Left lung (tissue), 10 donors: ENCODE results near the gene PAX2. TPM values are rescaled to one million over a fixed set of nuclear protein-coding genes. Genes with fewer than 3 reads are reported as not detected.

Experiments
- ATAC-seq: fragments of 200-7000 bp; cut with Tn5 transposase; one replicate; pipeline ENCODE4 v1.9.1; 2020; ENCODE audit warnings: moderate library complexity
- DNase-seq, 4 donors: peaks; one replicate each; pipeline ENCODE4 v3.0.0-alpha.2; 2013 to 2020
- H3K27ac ChIP-seq, 2 donors: fragments of 200-600 bp; sonication (generic) in 1 of 2; one replicate each; pipeline versions ENCODE4 v1.5.0 to v1.8.0; 2020 to 2021
- H3K27me3 ChIP-seq, 2 donors: fragments of 200-600 bp; sonication (generic) in 1 of 2; one replicate each; pipeline versions ENCODE4 v1.5.0 to v1.8.0; 2020 to 2021
- H3K36me3 ChIP-seq, 2 donors: fragments of 200-600 bp; sonication (generic) in 1 of 2; one replicate each; pipeline versions ENCODE4 v1.5.0 to v1.8.0; 2020 to 2021
- H3K4me1 ChIP-seq, 2 donors: fragments of 200-600 bp; one replicate each; pipeline ENCODE4 v1.8.0; 2021
- H3K4me3 ChIP-seq, 2 donors: fragments of 200-600 bp; sonication (generic) in 1 of 2; one replicate each; pipeline versions ENCODE4 v1.5.0 to v1.8.0; 2020 to 2021; ENCODE audit warnings: mild to moderate bottlenecking in 1 of 2
- H3K9me3 ChIP-seq, 2 donors: fragments of 200-600 bp; sonication (generic) in 1 of 2; one replicate each; pipeline versions ENCODE4 v1.5.0 to v1.8.0; 2020 to 2021
- CTCF ChIP-seq, 2 donors: fragments of 200-600 bp; sonication (generic) in 1 of 2; IDR thresholded peaks; one replicate each; pipeline versions ENCODE4 v1.5.0 to v1.8.0; 2021; ENCODE audit warnings: antibody characterized with exemption in 2 of 2
- intact Hi-C, 2 donors: fragments of 100-400 bp; cut with DNase I; formaldehyde crosslinking; loops; one replicate each; pipeline versions ENCODE4 v1.11.2 to v1.14.2; 2022
- polyA plus RNA-seq, 6 donors: library from polyadenylated mRNA; unstranded; fragments of 120-200 nt; gene quantifications; one replicate each; pipeline ENCODE4 v1.2.1, GENCODE V29; 2013; ENCODE audit not compliant: insufficient read length in 6 of 6
- total RNA-seq, 2 donors: library from RNA; stranded (reverse); fragmentation: NEBNext Ultra II Directional; extraction: Animal tissue kit (Norgen Biotek cat#: 25700); gene quantifications; one replicate each; pipeline ENCODE4 v1.2.1, GENCODE V29; 2021
- donor health status: DM: no; HTN: yes; CAD: no.
- donor health status: DM: no; HTN: no; CAD: no.

Gene PAX2
- total and polyA plus RNA-seq, 8 donors: 0.18 to 1.2 (median 0.47) TPM; not detected in 3

GRCh38 chr10:100827819-100828737 lies 82.7 kb downstream of the PAX2 start:
- peak overlapping the region; percentile 2 to 19 for H3K4me3 ChIP-seq
- no peaks in the 10 kb centered on the region for H3K9me3 ChIP-seq
- H3K4me1 ChIP-seq: peaks cover 21 to 36% of the 10 kb centered on the region in 2 donors
- intact Hi-C loops: no loop called here
- peak; percentile 62 for ATAC-seq
- peak in 2 of 4 donors; percentile 41 to 83 for DNase-seq
- H3K27ac ChIP-seq: no peak overlapping the region
- TF ChIP-seq CTCF (IDR thresholded peaks at IDR 0.05): no peak
- H3K27me3 ChIP-seq: peaks cover 75 to 100% of the 10 kb centered on the region in 2 donors
- H3K36me3 ChIP-seq: no peaks in the 10 kb centered on the region

- H3K9me3 ChIP-seq: no peaks in the 10 kb centered on the region
- H3K4me3 ChIP-seq: peak overlapping the region in 1 of 2 donors; percentile 19
- H3K27ac ChIP-seq: no peak overlapping the region
- no peak for TF ChIP-seq CTCF (IDR thresholded peaks at IDR 0.05)
- no peaks in the 10 kb centered on the region for H3K36me3 ChIP-seq
- intact Hi-C loops: no loop called here
- DNase-seq: peak in 2 of 4 donors; percentile 13 to 47
- H3K27me3 ChIP-seq: peaks cover 71 to 100% of the 10 kb centered on the region in 2 donors
- peak; percentile 42 for ATAC-seq
- H3K4me1 ChIP-seq: peaks cover 21 to 36% of the 10 kb centered on the region in 2 donors
Observed at GRCh38 chr10:100828738-100829096, 83.3 kb downstream of the PAX2 start.

GRCh38 chr10:100829097-100829870 lies 83.9 kb downstream of the PAX2 start:
- Histone ChIP-seq H3K27me3 (peaks cover 71 to 99% of the 10 kb centered on the region in 2 donors), H3K4me3 (peak overlapping the region in 1 of 2 donors; percentile 19), H3K36me3 (no peaks in the 10 kb centered on the region), H3K27ac (no peak overlapping the region), H3K4me1 (peaks cover 21 to 36% of the 10 kb centered on the region in 2 donors), H3K9me3 (no peaks in the 10 kb centered on the region)
- DNase-seq (peak in 2 of 4 donors; percentile 10 to 66), ATAC-seq (no peak)
- no peak for TF ChIP-seq CTCF (IDR thresholded peaks at IDR 0.05)
- intact Hi-C loops: no loop called here

GRCh38 chr10:100829933-100830727 lies 84.7 kb downstream of the PAX2 start:
- Histone ChIP-seq H3K9me3 (no peaks in the 10 kb centered on the region), H3K27ac (no peak overlapping the region), H3K27me3 (peaks cover 62 to 99% of the 10 kb centered on the region in 2 donors), H3K36me3 (no peaks in the 10 kb centered on the region), H3K4me1 (peaks cover 21 to 36% of the 10 kb centered on the region in 2 donors), H3K4me3 (no peak overlapping the region)
- DNase-seq (peak in 1 of 4 donors; percentile 72), ATAC-seq (no peak)
- TF ChIP-seq CTCF (IDR thresholded peaks at IDR 0.05): no peak
- intact Hi-C loops: no loop called here
